Measurements from ENCODE around the gene KRT76. TPM values are rescaled to one million over a fixed set of nuclear protein-coding genes. Genes with fewer than 3 reads are reported as not detected.

KRT76 gene
- polyA plus RNA-seq, 2 donors, result 0.05 TPM; not detected in 1

GRCh38 chr12:52813885-52814709 is 37.0 kb upstream of the KRT76 start, which contains the start of gene KRT4:
KRT4 (minus strand) TSS chr12:52814116; CDS start chr12:52814058, 58 bp downstream.
- peak within 1 kb of the TSS; percentile 50 to 55 for H3K4me3 ChIP-seq (ENCODE audit: low read depth in 1 of 2, low read length in 2 of 2)
- H3K27me3 ChIP-seq (ENCODE audit: control insufficient read depth in 1 of 2, insufficient read depth in 2 of 2, low read length in 2 of 2), result no peaks in the 10 kb centered on the region
- no peaks in the 10 kb centered on the region for H3K9me3 ChIP-seq (ENCODE audit: control insufficient read depth in 2 of 2, insufficient read depth in 1 of 2, low read depth in 1 of 2, low read length in 1 of 2)
- 62 to 68% methylated on average over 15 of the region's 15 CpGs for WGBS, 2 donors
- H3K36me3 ChIP-seq (ENCODE audit: control insufficient read depth in 2 of 2, insufficient read depth in 2 of 2, low read length in 1 of 2), result peaks cover 0 to 3% of the 10 kb centered on the region in 2 donors
- H3K4me1 ChIP-seq (ENCODE audit: control insufficient read depth in 2 of 2, insufficient read depth in 2 of 2, low read length in 1 of 2), result peaks cover 2 to 4% of the 10 kb centered on the region in 2 donors
- H3K27ac ChIP-seq (ENCODE audit: low read depth in 2 of 2, low read length in 1 of 2), result peak within 1 kb of the TSS; percentile 56 to 87

DNA sequence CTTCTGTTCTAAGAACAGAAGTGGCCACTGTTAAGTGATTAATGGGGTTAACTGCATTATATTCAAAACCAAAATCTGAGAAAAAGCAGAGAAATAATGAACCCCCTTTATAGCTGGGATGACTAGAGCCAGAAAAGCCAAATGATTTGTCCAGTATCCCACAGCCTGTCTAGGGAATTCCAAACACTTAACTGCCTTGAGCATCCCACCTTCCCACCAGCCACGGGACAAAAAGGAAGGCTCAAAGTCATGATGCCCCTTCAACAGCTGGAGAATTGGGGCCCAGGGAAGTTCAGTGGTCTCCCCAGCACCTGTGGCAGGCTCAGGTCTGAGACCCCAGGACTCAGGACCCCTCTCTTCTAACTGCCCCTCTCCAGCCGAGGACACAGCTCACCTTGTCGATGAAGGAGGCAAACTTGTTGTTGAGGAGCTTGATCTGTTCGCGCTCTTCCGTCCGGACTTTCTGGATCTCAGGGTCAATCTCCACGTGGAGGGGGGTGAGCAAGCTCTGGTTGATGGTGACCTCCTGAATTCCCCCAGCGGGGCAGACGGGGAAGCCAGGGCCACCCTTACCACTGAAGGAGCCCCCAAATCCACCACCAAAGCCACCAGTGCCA is 36.2 kb upstream of the KRT76 start:
- Histone ChIP-seq H3K4me1 (ENCODE audit: control insufficient read depth in 2 of 2, insufficient read depth in 2 of 2, low read length in 1 of 2) (peaks cover 0 to 4% of the 10 kb centered on the region in 2 donors), H3K9me3 (ENCODE audit: control insufficient read depth in 2 of 2, insufficient read depth in 1 of 2, low read depth in 1 of 2, low read length in 1 of 2) (no peaks in the 10 kb centered on the region), H3K4me3 (ENCODE audit: low read depth in 1 of 2, low read length in 2 of 2) (peak overlapping the region; percentile 50 to 55), H3K27ac (ENCODE audit: low read depth in 2 of 2, low read length in 1 of 2) (peak overlapping the region; percentile 28 to 87), H3K36me3 (ENCODE audit: control insufficient read depth in 2 of 2, insufficient read depth in 2 of 2, low read length in 1 of 2) (peaks cover 0 to 3% of the 10 kb centered on the region in 2 donors), H3K27me3 (ENCODE audit: control insufficient read depth in 1 of 2, insufficient read depth in 2 of 2, low read length in 2 of 2) (no peaks in the 10 kb centered on the region)
- WGBS, 2 donors, result 87 to 90% methylated on average over 10 of the region's 10 CpGs

DNA sequence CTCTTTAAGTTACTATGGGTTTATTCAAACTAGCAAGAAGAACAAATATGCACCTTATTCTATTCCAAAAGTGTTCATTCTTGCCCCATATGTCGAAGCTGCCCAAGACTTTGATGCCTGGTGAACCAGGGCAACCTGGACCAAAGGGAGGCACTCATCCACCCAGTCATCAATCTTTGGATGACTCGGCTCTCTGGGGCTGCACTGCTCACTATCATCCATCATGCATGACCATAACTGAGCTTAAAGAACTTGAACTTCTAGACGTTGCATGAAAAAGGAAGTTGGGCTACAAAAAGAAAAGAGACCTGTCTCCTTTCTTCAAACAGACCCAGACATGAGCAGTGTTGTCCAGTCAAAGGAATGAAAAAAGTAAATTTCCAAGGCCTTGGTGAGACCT is 35.6 kb upstream of the KRT76 start:
- no peaks in the 10 kb centered on the region for H3K9me3 ChIP-seq (ENCODE audit: control insufficient read depth in 2 of 2, insufficient read depth in 1 of 2, low read depth in 1 of 2, low read length in 1 of 2)
- peak overlapping the region; percentile 42 to 55 for H3K4me3 ChIP-seq (ENCODE audit: low read depth in 1 of 2, low read length in 2 of 2)
- H3K4me1 ChIP-seq (ENCODE audit: control insufficient read depth in 2 of 2, insufficient read depth in 2 of 2, low read length in 1 of 2), result peaks cover 0 to 4% of the 10 kb centered on the region in 2 donors
- 34 to 44% methylated on average over 3 of the region's 3 CpGs for WGBS, 2 donors
- peak overlapping the region; percentile 28 to 87 for H3K27ac ChIP-seq (ENCODE audit: low read depth in 2 of 2, low read length in 1 of 2)
- no peaks in the 10 kb centered on the region for H3K27me3 ChIP-seq (ENCODE audit: control insufficient read depth in 1 of 2, insufficient read depth in 2 of 2, low read length in 2 of 2)
- peaks cover 0 to 5% of the 10 kb centered on the region in 2 donors for H3K36me3 ChIP-seq (ENCODE audit: control insufficient read depth in 2 of 2, insufficient read depth in 2 of 2, low read length in 1 of 2)

DNA sequence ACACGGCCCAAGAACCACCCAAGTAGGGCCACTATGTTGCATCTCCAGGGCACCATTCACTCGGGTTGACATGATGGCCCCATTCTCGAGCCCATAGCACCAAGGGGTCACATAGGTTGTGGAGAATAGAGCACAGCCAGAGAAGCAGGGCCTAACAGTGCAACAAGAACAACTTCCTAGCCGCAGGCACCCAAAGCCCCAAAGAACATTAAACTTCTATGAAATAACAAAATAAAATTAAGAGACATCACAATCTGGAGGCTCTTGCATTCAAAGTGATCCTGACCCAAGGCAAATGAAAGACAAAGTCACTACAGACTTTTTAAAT is 34.9 kb upstream of the KRT76 start:
- WGBS, 2 donors, result 63 to 68% methylated on average over 4 of the region's 4 CpGs
- Histone ChIP-seq H3K36me3 (ENCODE audit: control insufficient read depth in 2 of 2, insufficient read depth in 2 of 2, low read length in 1 of 2) (peaks cover 0 to 11% of the 10 kb centered on the region in 2 donors), H3K4me1 (ENCODE audit: control insufficient read depth in 2 of 2, insufficient read depth in 2 of 2, low read length in 1 of 2) (peaks cover 0 to 7% of the 10 kb centered on the region in 2 donors), H3K27me3 (ENCODE audit: control insufficient read depth in 1 of 2, insufficient read depth in 2 of 2, low read length in 2 of 2) (no peaks in the 10 kb centered on the region), H3K27ac (ENCODE audit: low read depth in 2 of 2, low read length in 1 of 2) (peak overlapping the region; percentile 41 to 82), H3K9me3 (ENCODE audit: control insufficient read depth in 2 of 2, insufficient read depth in 1 of 2, low read depth in 1 of 2, low read length in 1 of 2) (no peaks in the 10 kb centered on the region), H3K4me3 (ENCODE audit: low read depth in 1 of 2, low read length in 2 of 2) (peak overlapping the region; percentile 36 to 55)

DNA sequence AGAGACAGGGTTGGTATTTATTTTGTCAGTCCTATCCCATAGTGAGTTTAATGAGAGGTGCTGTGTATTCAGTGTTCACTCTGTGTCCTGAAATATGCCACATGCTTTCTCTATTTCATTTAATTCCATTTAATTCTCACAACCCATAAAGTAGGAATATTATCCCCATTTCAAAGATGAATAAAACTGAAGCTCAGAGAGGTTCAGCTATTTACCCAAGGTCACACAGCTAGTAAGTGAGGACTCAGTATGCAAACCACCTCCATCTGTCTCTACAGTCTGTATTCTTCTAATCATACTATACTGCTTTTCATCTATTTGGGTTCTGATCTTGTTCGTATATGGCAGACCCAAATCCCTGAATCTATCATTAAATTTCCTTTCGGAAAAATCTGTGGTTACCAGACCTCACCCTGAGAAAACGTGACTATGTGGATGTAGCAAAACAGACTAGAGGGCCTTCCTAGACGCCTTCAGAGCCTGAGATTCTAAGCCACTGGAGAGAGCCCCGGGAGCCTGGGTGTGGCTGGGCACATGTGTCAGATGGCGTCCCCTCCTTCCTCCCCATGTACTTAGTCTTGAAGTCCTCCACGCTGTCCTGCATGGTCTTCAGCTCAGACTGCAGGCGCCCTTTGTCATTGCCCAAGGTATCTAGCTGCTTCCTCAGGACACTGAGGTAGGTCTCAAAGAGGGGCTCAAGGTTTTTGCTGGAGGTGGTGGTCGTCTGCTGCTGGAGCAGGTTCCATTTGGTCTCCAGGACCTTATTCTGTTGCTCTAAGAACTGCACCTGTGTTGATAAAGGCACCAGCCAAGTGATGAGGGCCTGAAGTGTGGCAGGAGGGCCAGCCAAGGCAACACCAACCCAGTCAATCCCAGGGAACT is 34.3 kb upstream of the KRT76 start:
- Histone ChIP-seq H3K27me3 (ENCODE audit: control insufficient read depth in 1 of 2, insufficient read depth in 2 of 2, low read length in 2 of 2) (no peaks in the 10 kb centered on the region), H3K27ac (ENCODE audit: low read depth in 2 of 2, low read length in 1 of 2) (peak overlapping the region; percentile 41 to 82), H3K9me3 (ENCODE audit: control insufficient read depth in 2 of 2, insufficient read depth in 1 of 2, low read depth in 1 of 2, low read length in 1 of 2) (no peaks in the 10 kb centered on the region), H3K4me1 (ENCODE audit: control insufficient read depth in 2 of 2, insufficient read depth in 2 of 2, low read length in 1 of 2) (peaks cover 0 to 7% of the 10 kb centered on the region in 2 donors), H3K4me3 (ENCODE audit: low read depth in 1 of 2, low read length in 2 of 2) (peak overlapping the region; percentile 36 to 55), H3K36me3 (ENCODE audit: control insufficient read depth in 2 of 2, insufficient read depth in 2 of 2, low read length in 1 of 2) (peaks cover 0 to 11% of the 10 kb centered on the region in 2 donors)
- 83 to 84% methylated on average over 9 of the region's 9 CpGs for WGBS, 2 donors

DNA sequence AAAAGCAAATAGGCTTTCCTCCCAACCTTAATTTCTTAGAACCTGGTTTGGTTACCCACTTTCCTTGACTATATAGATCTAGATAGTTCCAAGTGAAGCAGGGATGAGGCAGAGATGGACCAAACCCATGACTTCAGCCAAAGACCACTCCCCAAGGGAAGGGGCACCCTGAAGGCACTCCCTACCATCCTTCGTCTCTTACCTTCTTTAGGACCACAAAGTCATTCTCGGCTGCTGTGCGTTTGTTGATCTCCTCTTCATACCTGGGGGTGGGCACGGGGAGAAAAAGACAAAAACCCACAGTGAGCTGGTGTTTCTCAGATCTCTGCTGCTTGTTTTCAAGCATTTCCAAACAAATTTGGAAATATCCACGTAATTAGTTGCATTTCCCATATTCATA is 33.4 kb upstream of the KRT76 start:
- Histone ChIP-seq H3K36me3 (ENCODE audit: control insufficient read depth in 2 of 2, insufficient read depth in 2 of 2, low read length in 1 of 2) (peaks cover 0 to 11% of the 10 kb centered on the region in 2 donors), H3K27ac (ENCODE audit: low read depth in 2 of 2, low read length in 1 of 2) (peak overlapping the region; percentile 15 to 18), H3K27me3 (ENCODE audit: control insufficient read depth in 1 of 2, insufficient read depth in 2 of 2, low read length in 2 of 2) (no peaks in the 10 kb centered on the region), H3K4me1 (ENCODE audit: control insufficient read depth in 2 of 2, insufficient read depth in 2 of 2, low read length in 1 of 2) (peaks cover 0 to 5% of the 10 kb centered on the region in 2 donors), H3K4me3 (ENCODE audit: low read depth in 1 of 2, low read length in 2 of 2) (no peak overlapping the region), H3K9me3 (ENCODE audit: control insufficient read depth in 2 of 2, insufficient read depth in 1 of 2, low read depth in 1 of 2, low read length in 1 of 2) (no peaks in the 10 kb centered on the region)
- 67 to 73% methylated on average over 5 of the region's 5 CpGs for WGBS, 2 donors

DNA sequence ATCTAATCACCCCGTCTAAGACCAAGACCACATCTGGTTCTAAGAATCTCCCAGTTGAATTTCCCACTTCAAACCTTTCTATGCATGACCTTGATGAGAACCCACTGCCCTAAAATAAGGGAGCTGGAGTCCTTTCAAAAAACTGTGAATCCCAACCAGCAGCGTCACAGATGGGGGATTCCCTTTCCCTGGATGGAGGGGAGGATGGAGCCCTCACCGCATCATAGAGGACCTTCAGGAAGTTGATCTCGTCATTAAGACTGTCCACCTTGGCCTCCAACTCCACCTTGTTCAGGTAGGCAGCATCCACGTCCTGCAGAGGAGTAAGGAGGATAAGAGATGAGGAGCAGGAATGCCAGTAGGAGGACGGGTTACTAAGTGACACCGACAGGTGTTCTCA is 32.0 kb upstream of the KRT76 start:
- Histone ChIP-seq H3K4me1 (ENCODE audit: control insufficient read depth in 2 of 2, insufficient read depth in 2 of 2, low read length in 1 of 2) (peaks cover 0 to 6% of the 10 kb centered on the region in 2 donors), H3K4me3 (ENCODE audit: low read depth in 1 of 2, low read length in 2 of 2) (no peak overlapping the region), H3K36me3 (ENCODE audit: control insufficient read depth in 2 of 2, insufficient read depth in 2 of 2, low read length in 1 of 2) (peaks cover 0 to 11% of the 10 kb centered on the region in 2 donors), H3K27ac (ENCODE audit: low read depth in 2 of 2, low read length in 1 of 2) (no peak overlapping the region), H3K27me3 (ENCODE audit: control insufficient read depth in 1 of 2, insufficient read depth in 2 of 2, low read length in 2 of 2) (no peaks in the 10 kb centered on the region), H3K9me3 (ENCODE audit: control insufficient read depth in 2 of 2, insufficient read depth in 1 of 2, low read depth in 1 of 2, low read length in 1 of 2) (no peaks in the 10 kb centered on the region)
- 83 to 84% methylated on average over 7 of the region's 7 CpGs for WGBS, 2 donors

- Histone ChIP-seq H3K9me3 (ENCODE audit: control insufficient read depth in 2 of 2, insufficient read depth in 1 of 2, low read depth in 1 of 2, low read length in 1 of 2) (no peaks in the 10 kb centered on the region), H3K36me3 (ENCODE audit: control insufficient read depth in 2 of 2, insufficient read depth in 2 of 2, low read length in 1 of 2) (peaks cover 0 to 11% of the 10 kb centered on the region in 2 donors), H3K27ac (ENCODE audit: low read depth in 2 of 2, low read length in 1 of 2) (no peak overlapping the region), H3K4me3 (ENCODE audit: low read depth in 1 of 2, low read length in 2 of 2) (no peak overlapping the region), H3K4me1 (ENCODE audit: control insufficient read depth in 2 of 2, insufficient read depth in 2 of 2, low read length in 1 of 2) (peaks cover 0 to 6% of the 10 kb centered on the region in 2 donors), H3K27me3 (ENCODE audit: control insufficient read depth in 1 of 2, insufficient read depth in 2 of 2, low read length in 2 of 2) (no peaks in the 10 kb centered on the region)
- WGBS, 2 donors, result 92% methylated on average over 8 of the region's 8 CpGs
Observed at GRCh38 chr12:52808573-52809160, 31.5 kb upstream of the KRT76 start.

All from esophagus (tissue), 2 donors.